GM19397 (cell line): Measurements from ENCODE around the gene ITGAE.
"Not testable (repeated sequence)": the region's sequence is repeated elsewhere in the genome, so short reads cannot be mapped to it uniquely, and the experiment has no call there.

Experiments
- ATAC-seq: cut with Tn5 transposase; IDR thresholded peaks from one replicate; pipeline ENCODE4 v1.9.1; 2021; ENCODE audit warnings: mild to moderate bottlenecking, moderate library complexity; ENCODE audit not compliant: unreplicated experiment

ITGAE gene

DNA sequence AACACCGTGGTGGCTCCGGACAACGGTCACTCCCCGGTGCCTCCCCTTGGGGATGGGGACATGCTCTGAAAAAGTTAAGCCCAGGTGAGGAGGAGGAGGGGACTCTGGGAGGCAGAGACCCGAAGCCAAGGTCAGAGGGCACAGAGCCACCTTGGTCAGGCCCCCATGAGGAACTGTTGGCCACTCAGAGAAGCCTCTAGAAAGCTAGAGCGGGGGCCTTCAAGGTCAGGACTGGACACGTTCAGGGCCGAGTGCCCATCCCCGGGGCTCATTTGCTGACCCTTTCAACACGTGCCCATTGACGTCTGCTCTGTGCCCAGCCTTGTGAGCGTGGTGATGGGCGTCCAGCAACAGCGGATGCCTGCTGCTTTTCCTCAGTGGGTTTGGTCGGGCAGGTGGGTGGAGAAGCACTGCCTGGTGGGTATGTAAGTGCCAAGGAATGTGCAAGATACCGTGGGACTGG lies 39.0 kb downstream of the ITGAE start:
- ATAC-seq, result no peak

DNA sequence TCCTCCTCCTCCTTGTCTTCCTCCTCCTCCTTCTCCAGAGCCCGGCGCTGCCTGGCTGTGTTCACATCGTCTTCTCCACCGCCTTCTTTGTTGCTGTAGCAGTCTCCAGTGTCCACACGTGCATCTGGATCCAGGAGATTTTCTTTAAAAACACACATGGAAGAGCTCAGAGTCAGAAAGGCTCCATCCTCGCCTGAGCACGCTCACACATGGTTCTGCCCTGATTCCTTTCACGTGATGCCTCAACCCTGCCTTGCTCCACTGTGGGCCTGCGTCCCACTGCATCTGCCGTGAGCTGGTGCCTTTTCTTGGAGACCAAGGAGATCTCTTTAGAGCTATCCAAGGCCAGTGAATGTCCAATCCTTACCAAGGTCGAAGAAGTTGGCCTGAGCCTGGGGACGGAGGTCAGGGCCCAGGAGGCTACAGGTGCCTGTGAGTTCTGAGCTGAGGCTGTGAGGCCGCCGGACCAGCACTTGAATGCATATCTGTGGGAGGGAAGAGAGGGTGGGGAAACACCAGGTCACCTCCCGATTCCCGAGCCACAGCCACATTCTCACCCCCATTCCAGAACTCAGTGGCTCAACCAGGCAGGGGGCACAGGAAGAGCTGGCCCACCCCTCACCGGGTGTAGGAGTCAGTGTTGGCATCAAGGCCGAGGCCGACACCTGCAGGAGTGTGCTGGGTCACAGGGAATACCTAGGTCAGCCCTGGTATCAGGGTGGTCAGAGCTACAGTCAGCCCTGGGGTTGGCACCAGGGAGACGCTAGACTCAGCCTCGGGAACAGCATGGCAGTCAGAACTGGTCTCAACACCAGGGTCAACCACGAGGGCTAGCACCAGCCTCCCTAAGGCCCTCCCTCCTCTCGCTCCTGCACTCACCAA lies 39.7 kb downstream of the ITGAE start:
- ATAC-seq, result no peak

DNA sequence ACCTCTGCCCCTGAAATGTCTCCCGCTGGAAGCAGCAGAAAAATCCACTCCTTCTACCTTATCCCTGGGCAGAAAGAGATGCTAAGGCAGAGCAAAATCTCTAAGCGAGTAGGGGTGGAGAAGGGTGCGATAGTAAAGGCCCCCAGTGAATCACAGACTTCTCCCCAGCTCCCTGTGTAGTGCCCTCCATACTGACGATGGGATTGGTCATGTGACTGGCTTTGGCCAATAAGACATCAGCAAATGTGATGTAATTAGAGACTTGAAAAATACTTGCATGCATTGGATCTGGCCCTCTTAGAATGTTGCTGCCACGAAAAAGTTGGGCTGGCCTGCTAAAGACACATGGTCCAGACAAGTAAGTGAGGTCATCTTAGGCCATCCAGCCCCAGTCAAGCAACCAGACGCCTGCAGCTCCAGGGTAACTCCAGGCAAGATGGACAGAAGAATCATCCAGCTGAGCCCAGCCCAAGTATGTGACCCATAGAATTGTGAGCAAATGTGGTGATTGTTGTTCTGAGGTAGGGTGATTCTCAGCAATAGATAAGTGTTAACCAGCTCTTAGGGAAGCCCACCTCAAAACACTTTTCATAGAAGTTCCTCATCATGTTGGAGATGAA lies 41.3 kb downstream of the ITGAE start:
- ATAC-seq, result no peak

- ATAC-seq, result no peak
Measured at GRCh38 chr17:3755335-3756030, 45.5 kb downstream of the ITGAE start.

DNA sequence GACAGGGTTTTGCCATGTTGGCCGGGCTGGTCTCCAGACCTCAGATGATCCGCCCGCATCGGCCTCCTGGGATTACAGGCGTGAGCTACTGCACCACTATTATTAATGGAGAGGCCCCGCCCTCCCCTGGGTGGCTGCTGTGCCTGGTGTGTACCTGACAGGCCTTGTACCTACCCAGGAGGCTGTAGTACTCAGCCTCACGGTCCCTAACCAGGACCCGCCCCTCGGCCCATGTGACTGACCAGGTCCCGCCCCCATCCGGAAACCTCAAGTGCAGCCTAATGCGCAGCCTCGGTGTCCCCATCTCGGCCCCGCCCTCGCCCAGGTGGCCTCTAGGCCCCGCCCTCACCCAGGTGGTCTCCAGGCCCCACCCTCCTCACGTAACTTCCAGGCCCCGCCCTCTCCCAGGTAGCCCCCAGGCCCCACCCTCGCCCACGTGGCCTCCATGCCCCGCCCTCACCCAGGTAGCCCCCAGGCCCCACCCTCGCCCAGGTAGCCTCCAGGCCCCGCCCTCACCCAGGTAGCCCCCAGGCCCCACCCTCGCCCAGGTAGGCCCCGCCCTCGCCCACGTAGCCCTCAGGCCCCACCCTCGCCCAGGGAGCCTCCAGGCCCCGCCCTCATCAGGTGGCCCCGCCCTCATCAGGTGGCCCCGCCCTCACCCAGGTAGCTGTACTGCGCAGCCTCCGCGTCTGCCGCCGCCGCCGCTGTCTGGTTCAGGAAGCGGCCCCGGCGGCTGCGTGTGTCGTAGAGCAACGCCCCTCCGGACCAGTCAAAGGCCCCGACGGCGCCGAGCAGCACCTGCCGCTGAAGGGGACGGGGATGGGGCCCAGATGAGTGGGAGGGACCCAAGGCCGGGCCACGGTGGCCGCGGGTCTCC lies 46.3 kb downstream of the ITGAE start:
- ATAC-seq, result no peak

DNA sequence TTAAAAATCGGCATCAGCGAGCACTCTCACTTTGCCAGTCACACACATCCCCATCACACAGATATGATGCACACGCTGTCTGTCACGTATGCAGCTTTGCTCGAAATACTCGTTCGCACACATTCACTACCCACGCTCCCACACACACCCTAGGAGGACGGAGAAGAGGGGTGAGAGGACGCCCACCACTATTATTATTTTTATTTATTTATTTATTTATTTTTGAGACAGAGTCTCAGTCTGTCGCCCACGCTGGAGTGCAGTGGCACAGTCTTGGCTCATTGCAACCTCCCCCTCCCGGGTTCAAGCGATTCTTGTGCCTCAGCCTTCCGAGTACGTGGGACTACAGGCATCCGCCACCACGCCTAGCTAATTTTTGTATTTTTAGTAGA lies 46.9 kb downstream of the ITGAE start:
- ATAC-seq, result no peak

DNA sequence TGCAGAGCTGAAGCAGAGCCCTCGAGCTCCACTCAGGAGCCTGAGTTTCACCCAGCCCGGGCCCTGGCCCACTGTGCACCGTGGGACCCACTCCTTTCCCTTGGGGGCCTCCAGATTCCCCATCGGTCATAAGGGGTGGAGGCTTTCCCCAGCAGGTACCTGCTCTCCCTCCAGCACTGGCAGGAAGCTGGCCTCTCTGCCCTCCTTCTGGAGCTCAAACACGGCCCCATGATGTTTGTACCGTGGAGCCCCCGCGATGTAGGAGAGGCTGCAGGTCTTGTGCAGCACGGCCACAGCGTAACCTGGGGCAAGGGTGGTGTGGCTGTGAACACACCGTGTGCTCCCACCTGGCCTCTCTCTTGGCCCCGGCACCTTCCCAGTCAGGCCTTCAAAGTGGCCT lies 47.4 kb downstream of the ITGAE start:
- ATAC-seq, result no peak

- no peak for ATAC-seq
Measured at GRCh38 chr17:3751836-3752235, 49.2 kb downstream of the ITGAE start.

DNA sequence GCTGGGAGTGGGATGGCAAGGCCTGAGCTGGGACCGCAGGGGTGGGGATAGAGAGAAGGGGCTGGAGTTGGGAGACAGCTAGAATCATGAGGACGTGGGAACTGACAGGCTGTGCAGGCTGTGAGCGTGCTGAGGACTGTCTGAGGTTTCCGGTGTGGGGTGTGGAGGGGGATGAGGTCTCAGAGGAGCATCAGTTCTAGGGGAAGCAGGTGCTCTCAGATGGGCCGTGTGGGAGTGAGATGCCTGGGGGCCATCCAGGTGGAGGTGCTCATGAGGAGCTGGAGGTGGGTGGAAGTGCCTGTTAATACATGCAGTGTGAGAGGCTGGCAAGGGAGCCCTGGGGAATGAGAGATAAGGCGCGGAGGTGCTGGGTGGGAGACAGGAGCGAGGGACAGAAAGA lies 50.1 kb downstream of the ITGAE start:
- ATAC-seq, result no peak

GRCh38 chr17:3750296-3750695 lies 50.7 kb downstream of the ITGAE start:
- ATAC-seq, result no peak

DNA sequence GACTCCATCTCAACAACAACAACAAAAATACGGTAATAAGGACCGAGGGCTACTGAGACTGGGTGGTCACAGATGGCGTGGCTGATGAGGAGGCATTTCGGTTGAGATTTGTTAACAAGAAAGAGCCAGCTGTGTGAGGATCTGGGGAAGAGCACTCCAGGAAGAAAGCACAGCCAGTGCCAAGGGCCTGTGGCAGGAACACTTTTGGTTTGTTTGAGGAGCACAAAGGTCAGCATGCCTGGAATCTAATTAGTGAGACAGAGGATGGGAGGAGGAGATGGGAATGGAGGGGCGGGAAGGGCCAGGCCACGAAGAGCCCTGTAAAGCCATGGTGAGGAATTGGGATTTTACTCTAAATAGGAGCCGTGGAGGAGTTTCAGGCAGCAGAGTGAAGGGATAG lies 52.4 kb downstream of the ITGAE start:
- no peak for ATAC-seq

- no peak for ATAC-seq
Measured at GRCh38 chr17:3747805-3748204, 53.2 kb downstream of the ITGAE start.

GRCh38 chr17:3745071-3745470 lies 55.9 kb downstream of the ITGAE start:
- ATAC-seq, result no peak

DNA sequence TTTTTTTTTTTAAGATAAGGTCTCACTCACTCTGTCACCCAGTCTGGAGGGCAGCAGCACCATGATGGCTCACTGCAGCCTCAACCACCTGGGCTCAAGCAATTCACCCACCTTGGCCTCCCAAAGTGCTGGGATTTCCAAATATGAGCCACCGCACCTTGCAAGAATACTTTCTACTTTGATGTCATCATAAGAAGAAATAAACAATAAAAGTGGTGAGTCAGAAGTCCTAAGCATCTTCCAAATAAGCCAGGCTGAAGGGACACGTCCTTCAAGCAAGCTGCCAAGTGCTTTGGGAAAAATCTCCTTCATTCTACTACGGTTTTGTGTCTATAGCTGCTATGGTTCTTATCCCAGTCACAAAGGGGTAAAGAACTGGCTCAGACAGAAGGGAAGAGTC lies 57.0 kb downstream of the ITGAE start:
- ATAC-seq, result no peak

DNA sequence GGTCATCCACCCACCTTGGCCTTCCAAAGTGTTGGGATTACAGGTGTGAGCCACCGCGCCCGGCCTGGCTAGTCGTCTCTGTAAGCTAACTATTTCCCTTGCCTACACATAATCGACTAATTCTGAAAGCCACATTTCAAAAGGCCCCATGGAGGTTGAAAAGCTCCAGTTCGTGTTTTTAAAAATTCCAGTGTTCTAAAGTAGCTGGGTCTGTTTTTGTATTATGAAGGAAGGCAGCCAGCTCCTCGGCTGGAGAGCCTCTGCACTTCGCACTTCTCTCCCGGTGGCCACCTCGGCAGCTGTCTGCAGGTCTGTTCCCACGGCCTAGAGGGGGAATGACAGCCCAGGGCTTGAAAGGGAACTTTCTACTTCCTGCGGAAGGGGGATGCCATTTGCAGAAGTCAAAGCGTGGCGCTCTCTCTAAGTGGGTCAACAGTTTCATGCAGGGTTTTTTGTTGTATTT lies 60.3 kb downstream of the ITGAE start:
- no peak for ATAC-seq

DNA sequence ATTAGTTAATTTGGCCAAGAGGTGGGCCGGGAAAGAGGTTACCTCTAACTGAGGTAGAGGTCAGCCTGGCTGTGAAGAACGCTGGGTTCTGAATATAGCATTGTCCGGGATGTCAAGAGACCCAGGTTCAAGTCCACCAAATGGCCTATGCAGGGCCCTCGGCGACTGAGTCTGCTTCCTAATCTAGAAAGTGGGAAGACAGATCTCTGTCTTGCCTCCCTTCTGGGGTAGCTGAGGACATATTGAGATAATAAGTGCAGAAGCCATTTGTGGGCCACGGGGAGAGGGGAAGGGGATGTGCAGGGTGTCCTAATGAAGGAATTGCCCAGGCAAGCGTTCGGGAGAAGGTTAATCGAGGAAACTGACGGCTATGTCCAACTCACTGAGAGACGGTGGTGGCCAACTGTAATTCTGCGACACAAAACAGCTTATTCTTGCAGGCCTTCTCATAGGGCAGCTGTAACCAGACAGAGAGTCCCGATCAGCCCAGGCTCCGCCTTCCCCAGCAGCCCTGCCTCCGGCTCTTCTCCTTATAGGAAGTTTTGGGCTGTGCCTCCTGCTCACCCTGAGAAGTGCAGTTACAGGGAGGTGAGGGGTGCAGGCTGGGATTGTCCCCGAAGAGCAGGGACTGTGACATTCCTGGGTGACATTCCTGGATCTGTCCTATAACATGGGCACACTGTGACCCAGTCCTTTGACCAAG lies 61.4 kb downstream of the ITGAE start:
- no peak for ATAC-seq

DNA sequence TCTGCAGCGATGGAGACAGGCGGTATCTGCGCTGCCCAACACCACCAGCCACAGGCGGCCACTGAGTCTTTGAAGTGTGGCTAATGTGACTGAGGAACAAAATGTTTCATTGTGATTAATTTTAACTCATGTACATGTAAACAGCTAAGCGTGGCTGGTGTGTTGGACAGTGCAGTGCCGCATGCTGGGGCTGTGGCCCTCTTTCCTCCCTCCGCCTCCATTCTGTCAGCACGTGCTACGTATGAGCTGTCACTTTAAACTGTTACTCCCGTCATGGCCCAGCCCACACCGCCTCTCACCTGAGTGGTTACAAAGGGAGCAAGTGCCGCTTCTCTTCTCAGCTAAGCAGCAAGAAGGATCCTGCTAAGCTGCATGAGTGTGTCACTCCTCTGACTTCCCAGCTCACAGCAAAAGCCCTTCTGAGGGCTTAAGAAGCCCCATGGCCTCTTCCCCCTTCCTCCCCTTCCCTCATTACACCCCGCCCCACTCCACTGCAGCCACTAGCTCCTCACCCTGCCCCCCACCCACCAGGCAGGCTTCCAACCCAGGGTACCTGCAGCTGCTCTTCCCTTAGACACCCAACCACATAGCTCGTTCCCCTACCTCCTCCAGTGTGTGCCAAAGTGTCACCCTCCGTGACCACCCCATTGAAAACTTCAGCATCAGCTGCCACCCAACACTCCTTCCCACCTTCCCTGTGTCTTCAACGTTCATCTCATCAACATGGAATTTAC lies 62.3 kb downstream of the ITGAE start:
- no peak for ATAC-seq

- no peak for ATAC-seq
Measured at GRCh38 chr17:3735515-3735914, 65.5 kb downstream of the ITGAE start.

GRCh38 chr17:3734911-3735276 lies 66.1 kb downstream of the ITGAE start:
- not testable (repeated sequence) for ATAC-seq
